Naive thymus-derived CD4-positive, alpha-beta T cell (primary cell): Measurements from ENCODE around the gene ADGRE3. TPM values are rescaled to one million over a fixed set of nuclear protein-coding genes. Genes with fewer than 3 reads are reported as not detected.
A peak's percentile ranks its signal among the peaks of the same experiment; 100 is the strongest.

Source experiments
- ATAC-seq: fragments of 150-1000 bp; cut with Tn5 transposase; 2 replicates; pipeline ENCODE4 v1.10.0; 2021; ENCODE audit warnings: mild to moderate bottlenecking, moderate library complexity
- CTCF ChIA-PET: fragments of 350-600 bp; sonication (Branson Sonifier 250); formaldehyde crosslinking; loops from one replicate; lab custom pipeline; 2021; ENCODE audit warnings: antibody characterized with exemption; lab: Charles Lee
- POLR2A ChIA-PET: fragments of 350-600 bp; sonication (Branson Sonifier 250); formaldehyde crosslinking; loops from one replicate; lab custom pipeline; 2021; ENCODE audit warnings: antibody characterized with exemption, inconsistent platforms; lab: Charles Lee
- DNase-seq, 9 donors: peaks; one replicate each; pipeline versions ENCODE4 v3.0.0 to v3.0.0-alpha.2; 2020 to 2022; ENCODE audit warnings: mixed read lengths in 1 of 9
- H3K27ac ChIP-seq: one replicate; pipeline ENCODE4 v1.7.0; 2013; ENCODE audit warnings: mild to moderate bottlenecking, low read depth, low read length, moderate library complexity
- H3K27me3 ChIP-seq, 2 donors: one replicate each; pipeline ENCODE4 v1.7.0; 2013; ENCODE audit warnings: low read length in 2 of 2, mild to moderate bottlenecking in 2 of 2, moderate library complexity in 2 of 2; ENCODE audit not compliant: control insufficient read depth in 2 of 2, insufficient read depth in 2 of 2
- H3K36me3 ChIP-seq, 3 experiments: 1 replicate in 2 of 3; 2 replicates in 1 of 3; pipeline ENCODE4 v1.7.0; 2013; ENCODE audit warnings: low read length in 3 of 3, mild to moderate bottlenecking in 3 of 3, moderate library complexity in 1 of 3; ENCODE audit not compliant: insufficient read depth in 3 of 3, control insufficient read depth in 2 of 3
- H3K4me1 ChIP-seq, 2 donors: one replicate each; pipeline ENCODE4 v1.7.0; 2013; ENCODE audit warnings: low read length in 2 of 2, mild to moderate bottlenecking in 2 of 2, moderate library complexity in 1 of 2; ENCODE audit not compliant: control insufficient read depth in 2 of 2, insufficient read depth in 2 of 2
- H3K4me3 ChIP-seq: 2 replicates; pipeline ENCODE4 v1.7.0; 2013; ENCODE audit warnings: mild to moderate bottlenecking, low read length
- H3K9me3 ChIP-seq, 3 experiments: 1 replicate in 2 of 3; 2 replicates in 1 of 3; pipeline ENCODE4 v1.7.0; 2013; ENCODE audit warnings: low read length in 3 of 3; ENCODE audit not compliant: control insufficient read depth in 2 of 3
- H3K27ac Mint-ChIP-seq, 9 donors: one replicate each; pipeline ENCODE4 v1.8.0; 2020 to 2022; ENCODE audit warnings: mixed read lengths in 9 of 9, mild to moderate bottlenecking in 8 of 9, moderate library complexity in 5 of 9, inconsistent platforms in 2 of 9
- H3K27me3 Mint-ChIP-seq, 5 donors: one replicate each; pipeline ENCODE4 v1.8.0; 2021 to 2022; ENCODE audit warnings: mixed read lengths in 5 of 5, mild to moderate bottlenecking in 1 of 5
- H3K36me3 Mint-ChIP-seq, 5 donors: one replicate each; pipeline ENCODE4 v1.8.0; 2020 to 2022; ENCODE audit warnings: mixed read lengths in 5 of 5, mild to moderate bottlenecking in 3 of 5, inconsistent platforms in 1 of 5
- H3K4me1 Mint-ChIP-seq, 7 donors: one replicate each; pipeline ENCODE4 v1.8.0; 2020 to 2022; ENCODE audit warnings: mixed read lengths in 7 of 7, mild to moderate bottlenecking in 3 of 7, inconsistent platforms in 1 of 7
- H3K4me3 Mint-ChIP-seq, 10 donors: one replicate each; pipeline ENCODE4 v1.8.0; 2020 to 2022; ENCODE audit warnings: mild to moderate bottlenecking in 10 of 10, mixed read lengths in 10 of 10, moderate library complexity in 6 of 10, inconsistent platforms in 2 of 10
- H3K9me3 Mint-ChIP-seq, 11 donors: one replicate each; pipeline ENCODE4 v1.8.0; 2020 to 2022; ENCODE audit warnings: mixed read lengths in 11 of 11, mild to moderate bottlenecking in 4 of 11, inconsistent platforms in 1 of 11, moderate library complexity in 1 of 11
- intact Hi-C, 2 donors: fragments of 100-400 bp; cut with micrococcal nuclease; formaldehyde crosslinking; loops; one replicate each; pipeline ENCODE4 v1.15.1; 2023
- polyA plus RNA-seq, 2 donors: library from polyadenylated mRNA; unstranded; fragments of 300-500 nt; fragmentation: Illumina TruSeq; gene quantifications; one replicate each; pipeline ENCODE4 v1.2.3, GENCODE V29; 2021
- total RNA-seq, 6 experiments: library from RNA in 5 of 6; stranded (reverse) in 5 of 6; gene quantifications; 1 replicate in 5 of 6; 2 replicates in 1 of 6; pipeline ENCODE4 v1.2.3 and lab custom pipeline; 2021 to 2026

The ADGRE3 gene
- total RNA-seq (1 to 10 TPM in 2 of 5 experiments, not detected in 3; 1.0 to 4.9 TPM), polyA plus RNA-seq (not detected), total RNA-seq (lab: John Stamatoyannopoulos, UW) (not detected)

DNA sequence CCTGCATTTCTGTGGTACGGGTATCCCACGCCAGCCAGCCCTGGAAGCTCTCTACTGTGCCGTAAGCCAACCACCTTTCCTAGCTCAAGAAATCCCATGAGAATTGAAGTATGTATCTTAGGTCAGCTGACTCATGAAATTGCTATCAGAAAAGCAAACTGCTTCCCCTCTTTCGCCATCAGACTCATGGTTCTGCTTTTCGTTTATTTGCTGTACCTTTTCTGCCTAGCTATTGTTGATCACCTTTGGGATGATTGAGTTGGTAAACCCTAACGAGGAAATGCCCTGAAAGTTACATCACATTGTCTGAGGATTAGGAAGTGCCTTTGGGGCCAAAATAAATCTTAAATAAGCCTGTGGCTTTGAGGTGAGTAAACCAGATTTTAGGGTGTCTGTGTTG, at the start of gene ADGRE3:
Gene ADGRE3 (minus strand): TSS at position 81 of the 400 bp plus-strand sequence. CDS start 74 bp downstream, at position 7.
- no peak within 1 kb of the TSS for H3K4me3 Mint-ChIP-seq
- POLR2A ChIA-PET, result no interaction called here
- intact Hi-C loops, result no loop called here
- peaks cover 4 to 44% (median 20%) of the 10 kb centered on the region in 5 donors for H3K27me3 Mint-ChIP-seq
- H3K9me3 ChIP-seq, result peaks cover 0 to 8% (median 0%) of the 10 kb centered on the region in 3 experiments
- peaks cover 0 to 6% of the 10 kb centered on the region in 2 donors for H3K4me1 ChIP-seq
- ATAC-seq, result peak; percentile 25
- H3K9me3 Mint-ChIP-seq, result peaks cover 0 to 16% (median 4%) of the 10 kb centered on the region in 11 donors
- H3K27me3 ChIP-seq, result peaks cover 0 to 4% of the 10 kb centered on the region in 2 donors
- H3K36me3 ChIP-seq, result no peaks in the 10 kb centered on the region
- CTCF ChIA-PET, result no interaction called here
- H3K4me1 Mint-ChIP-seq, result peaks cover 0 to 3% (median 0%) of the 10 kb centered on the region in 7 donors
- peaks cover 0 to 3% (median 0%) of the 10 kb centered on the region in 5 donors for H3K36me3 Mint-ChIP-seq
- H3K4me3 ChIP-seq, result no peak within 1 kb of the TSS
- no peak for DNase-seq
- no peak within 1 kb of the TSS for H3K27ac Mint-ChIP-seq
- H3K27ac ChIP-seq, result no peak within 1 kb of the TSS

DNA sequence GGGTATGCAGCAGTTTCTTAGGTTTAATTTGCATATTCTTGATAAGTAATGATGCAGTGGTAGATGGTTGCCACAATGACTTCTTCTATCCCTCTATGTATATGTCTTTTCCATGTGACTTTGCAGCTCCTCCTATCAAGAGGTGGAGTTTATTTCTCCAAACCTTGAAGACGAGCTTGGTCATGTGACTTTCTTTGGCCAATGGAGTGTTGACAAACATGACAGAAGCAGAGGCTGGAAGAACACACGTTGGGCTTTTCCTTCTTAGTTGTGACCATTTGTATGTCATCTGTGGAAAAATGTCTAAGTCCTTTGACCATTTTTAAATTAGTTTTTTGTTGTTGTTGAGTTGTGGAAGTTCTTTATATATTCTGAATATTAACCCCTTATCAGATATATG, 47.5 kb upstream of the ADGRE3 start:
- intact Hi-C loops, result no loop called here
- H3K9me3 ChIP-seq, result peaks cover 0 to 89% (median 23%) of the 10 kb centered on the region in 3 experiments
- CTCF ChIA-PET, result no interaction called here

GRCh38 chr19:14719162-14719561, 44.5 kb upstream of the ADGRE3 start:
- Histone ChIP-seq H3K4me3 (no peak overlapping the region), H3K9me3 (peaks cover 0 to 93% (median 25%) of the 10 kb centered on the region in 3 experiments)
- no peak for DNase-seq

More for the DNA sequence above, 47.5 kb upstream of the ADGRE3 start:
- H3K27ac Mint-ChIP-seq, result no peak overlapping the region
- H3K9me3 Mint-ChIP-seq, result peaks cover 22 to 99% (median 71%) of the 10 kb centered on the region in 11 donors
- no peak for ATAC-seq
- Histone ChIP-seq H3K27ac (no peak overlapping the region), H3K27me3 (no peaks in the 10 kb centered on the region), H3K4me1 (no peaks in the 10 kb centered on the region), H3K36me3 (peaks cover 15 to 31% (median 16%) of the 10 kb centered on the region in 3 experiments), H3K4me3 (no peak overlapping the region)
- no peak for DNase-seq
- peaks cover 0 to 1% (median 0%) of the 10 kb centered on the region in 7 donors for H3K4me1 Mint-ChIP-seq
- H3K27me3 Mint-ChIP-seq, result no peaks in the 10 kb centered on the region
- peaks cover 46 to 76% (median 71%) of the 10 kb centered on the region in 5 donors for H3K36me3 Mint-ChIP-seq
- H3K4me3 Mint-ChIP-seq, result no peak overlapping the region
- POLR2A ChIA-PET, result no interaction called here

DNA sequence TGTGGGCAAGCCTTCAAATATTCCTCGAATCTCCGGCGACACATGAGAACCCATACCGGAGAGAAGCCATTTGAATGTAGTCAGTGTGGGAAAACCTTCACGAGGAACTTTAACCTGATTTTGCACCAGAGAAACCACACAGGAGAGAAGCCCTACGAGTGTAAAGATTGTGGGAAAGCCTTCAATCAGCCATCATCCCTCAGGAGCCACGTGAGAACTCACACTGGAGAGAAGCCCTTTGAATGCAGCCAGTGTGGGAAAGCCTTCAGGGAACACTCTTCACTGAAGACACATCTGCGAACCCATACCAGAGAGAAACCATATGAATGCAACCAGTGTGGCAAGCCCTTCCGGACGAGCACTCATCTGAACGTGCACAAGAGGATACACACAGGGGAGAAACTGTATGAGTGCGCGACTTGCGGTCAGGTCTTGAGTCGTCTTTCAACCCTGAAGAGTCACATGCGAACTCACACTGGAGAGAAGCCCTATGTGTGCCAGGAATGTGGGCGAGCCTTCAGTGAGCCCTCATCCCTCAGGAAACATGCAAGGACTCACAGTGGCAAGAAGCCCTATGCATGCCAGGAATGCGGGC, 44.0 kb upstream of the ADGRE3 start:
- H3K36me3 Mint-ChIP-seq, result peaks cover 68 to 97% (median 90%) of the 10 kb centered on the region in 5 donors
- H3K27ac Mint-ChIP-seq, result no peak overlapping the region
- H3K9me3 Mint-ChIP-seq, result peaks cover 18 to 99% (median 77%) of the 10 kb centered on the region in 11 donors
- ChIA-PET POLR2A (no interaction called here), CTCF (no interaction called here)
- no peak overlapping the region for H3K4me3 Mint-ChIP-seq
- no peaks in the 10 kb centered on the region for H3K27me3 Mint-ChIP-seq
- Histone ChIP-seq H3K27me3 (no peaks in the 10 kb centered on the region), H3K4me3 (no peak overlapping the region), H3K27ac (no peak overlapping the region), H3K36me3 (peaks cover 21 to 66% (median 28%) of the 10 kb centered on the region in 3 experiments), H3K4me1 (no peaks in the 10 kb centered on the region), H3K9me3 (peaks cover 0 to 87% (median 25%) of the 10 kb centered on the region in 3 experiments)
- peaks cover 0 to 1% (median 0%) of the 10 kb centered on the region in 7 donors for H3K4me1 Mint-ChIP-seq
- DNase-seq (no peak), ATAC-seq (no peak)
- intact Hi-C loops, result no loop called here

More at GRCh38 chr19:14719162-14719561, 44.5 kb upstream of the ADGRE3 start:
- H3K9me3 Mint-ChIP-seq, result peaks cover 18 to 99% (median 78%) of the 10 kb centered on the region in 11 donors
- Histone ChIP-seq H3K27ac (no peak overlapping the region), H3K4me1 (no peaks in the 10 kb centered on the region), H3K36me3 (peaks cover 21 to 61% (median 28%) of the 10 kb centered on the region in 3 experiments), H3K27me3 (no peaks in the 10 kb centered on the region)
- H3K4me1 Mint-ChIP-seq, result peaks cover 0 to 1% (median 0%) of the 10 kb centered on the region in 7 donors
- intact Hi-C loops, result no loop called here
- H3K27me3 Mint-ChIP-seq, result no peaks in the 10 kb centered on the region
- peaks cover 67 to 95% (median 88%) of the 10 kb centered on the region in 5 donors for H3K36me3 Mint-ChIP-seq
- H3K4me3 Mint-ChIP-seq, result no peak overlapping the region
- no peak overlapping the region for H3K27ac Mint-ChIP-seq
- POLR2A ChIA-PET, result no interaction called here
- ATAC-seq, result no peak
- CTCF ChIA-PET, result no interaction called here

DNA sequence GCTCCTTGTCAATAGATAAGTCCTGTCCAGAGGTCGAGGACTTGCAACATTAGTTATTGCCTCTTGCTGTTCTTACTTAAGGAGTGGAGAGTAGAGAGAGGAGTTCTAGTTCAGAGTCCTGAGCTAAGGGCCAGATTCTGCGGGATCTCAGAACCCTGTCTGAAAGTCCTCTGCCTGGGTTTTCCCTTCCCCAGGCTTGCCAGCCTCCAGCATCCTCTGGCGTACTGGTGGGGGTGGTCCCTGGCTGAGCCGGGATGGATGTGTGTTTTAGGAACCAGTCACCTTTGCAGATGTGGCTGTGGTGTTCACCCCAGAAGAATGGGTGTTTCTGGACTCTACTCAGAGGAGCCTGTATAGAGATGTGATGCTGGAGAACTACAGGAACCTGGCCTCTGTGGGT, 41.2 kb upstream of the ADGRE3 start:
- peaks cover 0 to 7% (median 0%) of the 10 kb centered on the region in 7 donors for H3K4me1 Mint-ChIP-seq
- DNase-seq (no peak), ATAC-seq (no peak)
- H3K27ac ChIP-seq, result no peak overlapping the region
- H3K9me3 ChIP-seq, result peaks cover 0 to 74% (median 25%) of the 10 kb centered on the region in 3 experiments
- no peak overlapping the region for H3K4me3 ChIP-seq
- no peak overlapping the region for H3K4me3 Mint-ChIP-seq
- peaks cover 24 to 98% (median 68%) of the 10 kb centered on the region in 11 donors for H3K9me3 Mint-ChIP-seq
- H3K36me3 Mint-ChIP-seq, result peaks cover 72 to 99% (median 96%) of the 10 kb centered on the region in 5 donors
- ChIA-PET POLR2A (no interaction called here), CTCF (no interaction called here)
- intact Hi-C loops, result no loop called here
- H3K36me3 ChIP-seq, result peaks cover 21 to 91% (median 40%) of the 10 kb centered on the region in 3 experiments
- no peaks in the 10 kb centered on the region for H3K4me1 ChIP-seq
- no peaks in the 10 kb centered on the region for H3K27me3 Mint-ChIP-seq
- H3K27ac Mint-ChIP-seq, result no peak overlapping the region
- H3K27me3 ChIP-seq, result no peaks in the 10 kb centered on the region

GRCh38 chr19:14704450-14704849, 29.8 kb upstream of the ADGRE3 start:
- intact Hi-C loops, result no loop called here
- Mint-ChIP-seq H3K27me3 (no peaks in the 10 kb centered on the region), H3K36me3 (peaks cover 27 to 95% (median 71%) of the 10 kb centered on the region in 5 donors), H3K4me3 (no peak overlapping the region), H3K4me1 (peaks cover 0 to 4% (median 0%) of the 10 kb centered on the region in 7 donors), H3K9me3 (peaks cover 0 to 6% (median 0%) of the 10 kb centered on the region in 11 donors), H3K27ac (no peak overlapping the region)
- ChIA-PET POLR2A (no interaction called here), CTCF (no interaction called here)
- Histone ChIP-seq H3K4me1 (no peaks in the 10 kb centered on the region), H3K4me3 (no peak overlapping the region), H3K27ac (no peak overlapping the region), H3K9me3 (no peaks in the 10 kb centered on the region), H3K36me3 (peaks cover 0 to 91% (median 33%) of the 10 kb centered on the region in 3 experiments), H3K27me3 (no peaks in the 10 kb centered on the region)
- no peak for DNase-seq
- no peak for ATAC-seq
